SW 1271 (cell line): ENCODE data around the gene CNTN5.

Source experiments
- DNase-seq, 2 experiments: peaks; one replicate each; lab custom pipeline; 2025; lab: John Stamatoyannopoulos, UW

CNTN5 gene

GRCh38 chr11:100095809-100096208, 1075.1 kb downstream of the CNTN5 start:
- DNase-seq: no peak

GRCh38 chr11:100098560-100098959, 1077.8 kb downstream of the CNTN5 start:
- no peak for DNase-seq

- DNase-seq: no peak
These were observed 1084.7 kb downstream of the CNTN5 start for GRCh38 chr11:100105255-100105981.

GRCh38 chr11:100105982-100106358, 1085.2 kb downstream of the CNTN5 start:
- DNase-seq: no peak

- no peak for DNase-seq
These were observed 1098.4 kb downstream of the CNTN5 start for GRCh38 chr11:100119176-100119575.

GRCh38 chr11:100133114-100133513, 1112.4 kb downstream of the CNTN5 start:
- DNase-seq: no peak

- no peak for DNase-seq
These were observed 1120.5 kb downstream of the CNTN5 start for GRCh38 chr11:100141201-100141600.

GRCh38 chr11:100151944-100152343, 1131.2 kb downstream of the CNTN5 start:
- DNase-seq: no peak

- no peak for DNase-seq
These were observed 1132.0 kb downstream of the CNTN5 start for GRCh38 chr11:100152766-100153165.

- DNase-seq: no peak
These were observed 1142.7 kb downstream of the CNTN5 start for GRCh38 chr11:100163471-100163870.

- no peak for DNase-seq
These were observed 1154.1 kb downstream of the CNTN5 start for GRCh38 chr11:100174881-100175280.

- no peak for DNase-seq
These were observed 1155.7 kb downstream of the CNTN5 start for GRCh38 chr11:100176456-100176855.

GRCh38 chr11:100177651-100178050, 1156.9 kb downstream of the CNTN5 start:
- no peak for DNase-seq

GRCh38 chr11:100182350-100182749, 1161.6 kb downstream of the CNTN5 start:
- no peak for DNase-seq

GRCh38 chr11:100182927-100183326, 1162.2 kb downstream of the CNTN5 start:
- no peak for DNase-seq

- no peak for DNase-seq
These were observed 1164.8 kb downstream of the CNTN5 start for GRCh38 chr11:100185588-100185987.

- DNase-seq: no peak
These were observed 1167.5 kb downstream of the CNTN5 start for GRCh38 chr11:100188137-100188783.

GRCh38 chr11:100190395-100190794, 1169.6 kb downstream of the CNTN5 start:
- DNase-seq: no peak

- DNase-seq: no peak
These were observed 1171.4 kb downstream of the CNTN5 start for GRCh38 chr11:100192181-100192580.

- DNase-seq: no peak
These were observed 1183.0 kb downstream of the CNTN5 start for GRCh38 chr11:100203789-100204188.

GRCh38 chr11:100205926-100206325, 1185.2 kb downstream of the CNTN5 start:
- no peak for DNase-seq

GRCh38 chr11:100208207-100208606, 1187.5 kb downstream of the CNTN5 start:
- DNase-seq: no peak

GRCh38 chr11:100214791-100215190, 1194.0 kb downstream of the CNTN5 start:
- no peak for DNase-seq

- DNase-seq: no peak
These were observed 1200.1 kb downstream of the CNTN5 start for GRCh38 chr11:100220801-100221200.
